Bronchial epithelial cell (primary cell): ENCODE data around the gene HSDL1. TPM values are rescaled to one million over a fixed set of nuclear protein-coding genes. Genes with fewer than 3 reads are reported as not detected.

Source experiments
- DNase-seq: peaks from one replicate; pipeline ENCODE4 v3.0.0-alpha.2; 2010; ENCODE audit warnings: low read depth
- FAIRE-seq: peaks from 2 replicates; lab custom pipeline; 2011; peaks lifted over from hg19 to GRCh38; lab: Jason Lieb, UNC
- H3K27me3 ChIP-seq: 2 replicates; pipeline ENCODE4 v1.5.1; 2011; ENCODE audit warnings: low read length; ENCODE audit not compliant: control insufficient read depth, insufficient read depth
- H3K36me3 ChIP-seq: 2 replicates; pipeline ENCODE4 v1.5.1; 2011; ENCODE audit warnings: low read length; ENCODE audit not compliant: control insufficient read depth, insufficient read depth
- H3K4me3 ChIP-seq: 2 replicates; pipeline ENCODE4 v1.5.1; 2011; ENCODE audit warnings: mild to moderate bottlenecking, low read depth, low read length, control low read depth
- total RNA-seq: library from RNA; depleted of rRNA; stranded (reverse); fragments of >200 nt; gene quantifications from 2 replicates; pipeline ENCODE4 v1.2.1, GENCODE V29; 2014
- TF ChIP-seq, protein P1 (sequence below): IDR thresholded peaks from 2 replicates; pipeline ENCODE4 v1.5.1; 2011; ENCODE audit warnings: mild to moderate bottlenecking, moderate library complexity, low read length, control low read depth, inconsistent platforms; ENCODE audit not compliant: insufficient read depth, severe bottlenecking

Gene HSDL1
- total RNA-seq, 1 donor from 2014 or later: 36.3 TPM

DNA sequence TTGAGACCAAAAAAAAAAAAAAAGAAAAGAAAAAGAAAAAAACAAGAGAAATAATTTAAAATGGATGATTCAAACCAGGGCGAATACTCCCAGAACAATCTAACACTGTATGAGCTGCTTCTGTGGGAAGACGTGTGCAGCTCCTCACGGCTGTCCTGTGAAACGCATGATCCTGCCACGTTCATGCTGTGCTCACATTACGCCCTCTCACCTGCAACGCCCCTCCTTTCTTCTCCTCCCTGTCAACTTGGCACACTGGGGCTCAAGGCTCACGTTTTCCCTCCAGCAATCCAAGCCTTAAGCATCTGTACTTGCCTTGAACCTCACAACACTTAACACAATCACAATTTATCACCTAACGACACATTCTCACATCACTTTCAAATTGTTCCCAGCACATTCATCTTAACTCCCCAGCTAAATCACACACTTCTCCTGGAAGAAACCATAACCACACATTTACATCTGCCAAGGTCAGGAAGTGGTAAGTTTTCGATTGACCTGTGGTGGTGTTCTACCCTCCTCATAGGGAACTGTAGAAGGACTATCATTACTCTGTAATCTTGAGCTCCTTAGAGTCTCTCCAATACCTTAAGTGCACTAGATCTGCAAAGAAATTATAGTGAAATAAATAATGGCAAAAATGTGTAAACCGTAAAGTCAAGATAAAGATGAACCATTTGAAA is 57.4 kb downstream of the HSDL1 start:
- H3K36me3 ChIP-seq: peaks cover 19% of the 10 kb centered on the region
- H3K4me3 ChIP-seq: no peak overlapping the region
- H3K27me3 ChIP-seq: no peaks in the 10 kb centered on the region
- TF ChIP-seq, protein P1, sequence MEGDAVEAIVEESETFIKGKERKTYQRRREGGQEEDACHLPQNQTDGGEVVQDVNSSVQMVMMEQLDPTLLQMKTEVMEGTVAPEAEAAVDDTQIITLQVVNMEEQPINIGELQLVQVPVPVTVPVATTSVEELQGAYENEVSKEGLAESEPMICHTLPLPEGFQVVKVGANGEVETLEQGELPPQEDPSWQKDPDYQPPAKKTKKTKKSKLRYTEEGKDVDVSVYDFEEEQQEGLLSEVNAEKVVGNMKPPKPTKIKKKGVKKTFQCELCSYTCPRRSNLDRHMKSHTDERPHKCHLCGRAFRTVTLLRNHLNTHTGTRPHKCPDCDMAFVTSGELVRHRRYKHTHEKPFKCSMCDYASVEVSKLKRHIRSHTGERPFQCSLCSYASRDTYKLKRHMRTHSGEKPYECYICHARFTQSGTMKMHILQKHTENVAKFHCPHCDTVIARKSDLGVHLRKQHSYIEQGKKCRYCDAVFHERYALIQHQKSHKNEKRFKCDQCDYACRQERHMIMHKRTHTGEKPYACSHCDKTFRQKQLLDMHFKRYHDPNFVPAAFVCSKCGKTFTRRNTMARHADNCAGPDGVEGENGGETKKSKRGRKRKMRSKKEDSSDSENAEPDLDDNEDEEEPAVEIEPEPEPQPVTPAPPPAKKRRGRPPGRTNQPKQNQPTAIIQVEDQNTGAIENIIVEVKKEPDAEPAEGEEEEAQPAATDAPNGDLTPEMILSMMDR: no peak
- DNase-seq: no peak
- peak; percentile 47 for FAIRE-seq

DNA sequence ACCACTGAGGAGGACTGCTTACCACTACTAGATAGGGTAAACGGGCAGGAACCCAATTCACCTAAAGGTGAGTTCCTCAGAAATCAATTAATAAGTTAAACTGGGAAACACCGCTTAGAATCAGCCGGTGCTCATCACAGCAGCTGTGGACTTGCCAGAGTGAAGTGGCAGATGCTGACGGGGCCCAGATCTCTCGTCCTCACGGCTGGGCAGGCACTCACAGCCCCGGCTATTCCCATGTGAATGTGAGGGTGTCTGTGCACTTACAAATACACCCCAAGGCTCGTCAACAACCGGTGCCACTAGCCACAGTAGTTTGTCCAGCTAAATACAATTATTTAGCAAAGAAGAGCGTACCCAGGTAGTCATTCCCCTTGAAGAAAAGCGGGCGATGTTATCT is 58.0 kb downstream of the HSDL1 start:
- FAIRE-seq (no peak), DNase-seq (no peak)
- peaks cover 15% of the 10 kb centered on the region for H3K36me3 ChIP-seq
- H3K27me3 ChIP-seq: no peaks in the 10 kb centered on the region
- no peak overlapping the region for H3K4me3 ChIP-seq
- TF ChIP-seq, protein P1: no peak

DNA sequence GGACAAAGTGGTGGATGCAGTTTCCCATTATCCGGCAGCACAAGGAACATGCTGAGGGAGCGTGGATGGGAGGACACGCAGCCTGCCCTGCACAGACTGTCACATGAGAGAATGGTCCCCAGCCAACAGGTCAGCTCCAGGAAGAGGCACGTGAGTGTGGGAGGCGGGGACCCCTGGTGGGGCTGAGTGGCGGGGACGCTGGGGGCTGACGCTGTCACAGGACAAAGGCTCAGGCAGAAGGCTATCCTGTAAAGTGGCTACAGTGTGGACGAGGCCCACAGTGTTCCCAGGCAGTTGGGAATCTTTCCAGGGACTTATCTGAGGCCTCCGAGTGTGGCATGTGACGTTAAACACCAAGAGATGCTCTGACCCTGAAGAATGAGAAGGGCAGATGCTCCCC is 58.6 kb downstream of the HSDL1 start:
- FAIRE-seq (peak; percentile 82), DNase-seq (no peak)
- Histone ChIP-seq H3K4me3 (no peak overlapping the region), H3K36me3 (peaks cover 11% of the 10 kb centered on the region), H3K27me3 (no peaks in the 10 kb centered on the region)
- TF ChIP-seq, protein P1: no peak

DNA sequence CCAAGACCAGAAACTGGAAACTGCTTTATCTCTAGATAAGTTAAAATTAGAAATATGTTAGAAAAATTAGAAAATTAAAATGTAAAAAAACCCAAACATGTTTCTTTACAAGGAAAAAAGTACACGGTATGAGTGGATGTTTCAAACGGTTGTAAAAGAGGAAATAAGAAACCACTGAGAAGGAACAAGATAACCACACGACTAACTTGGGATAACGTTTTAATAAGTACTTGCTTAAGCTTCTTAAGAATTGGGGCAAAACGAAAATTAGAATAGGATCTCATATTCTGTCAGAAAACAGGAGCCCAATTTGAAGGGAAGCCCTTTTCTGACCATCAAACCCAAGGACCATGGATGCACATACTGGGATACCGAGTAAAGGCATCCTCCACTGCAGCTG is 59.2 kb downstream of the HSDL1 start:
- no peaks in the 10 kb centered on the region for H3K27me3 ChIP-seq
- peaks cover 15% of the 10 kb centered on the region for H3K36me3 ChIP-seq
- TF ChIP-seq, protein P1: no peak
- no peak for FAIRE-seq
- no peak overlapping the region for H3K4me3 ChIP-seq
- DNase-seq: no peak

DNA sequence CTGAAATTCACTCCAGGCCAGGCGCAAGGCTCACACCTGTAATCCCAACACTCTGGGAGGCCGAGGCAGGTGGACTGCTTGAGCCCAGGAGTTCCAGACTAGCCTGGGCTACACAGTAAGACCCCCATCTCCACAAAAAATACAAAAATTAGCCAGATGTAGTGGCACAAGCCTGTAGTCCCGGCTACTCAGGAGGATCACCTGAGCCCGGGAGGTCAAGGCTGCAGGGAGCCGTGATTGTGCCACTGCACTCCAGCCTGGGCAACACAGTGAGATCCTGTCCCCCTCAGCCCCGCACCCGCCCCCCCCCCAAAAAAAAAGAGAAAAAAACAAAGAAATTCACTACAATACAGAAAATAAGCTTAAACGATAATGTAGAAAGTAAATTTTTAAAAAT is 59.7 kb downstream of the HSDL1 start:
- no peaks in the 10 kb centered on the region for H3K27me3 ChIP-seq
- no peak overlapping the region for H3K4me3 ChIP-seq
- TF ChIP-seq, protein P1: no peak
- FAIRE-seq (no peak), DNase-seq (no peak)
- H3K36me3 ChIP-seq: peaks cover 17% of the 10 kb centered on the region
